IMR-90 (cell line): ENCODE measurements around the gene TPCN1. TPM values are rescaled to one million over a fixed set of nuclear protein-coding genes. Genes with fewer than 3 reads are reported as not detected.

Experiments
- ATAC-seq: fragments of 200-7000 bp; cut with Tn5 transposase; 2 replicates; pipeline ENCODE4 v1.9.1; 2020; ENCODE audit warnings: low read depth, mild to moderate bottlenecking, moderate library complexity
- BruUV-seq: library from RNA; stranded (reverse); fragments of 400-500 nt; replicated peaks from 2 replicates; lab custom pipeline; 2021; lab: Mats Ljungman, UMichigan
- CTCF ChIA-PET: fragments of 300-600 bp; formaldehyde crosslinking; extraction: SDS; loops from one replicate; lab custom pipeline; 2021; ENCODE audit warnings: antibody characterized with exemption; lab: Yijun Ruan, JAX
- POLR2A ChIA-PET: fragments of 300-600 bp; sonication (Branson Sonifier 250); formaldehyde crosslinking; loops from one replicate; lab custom pipeline; 2022; ENCODE audit warnings: antibody characterized with exemption; ENCODE audit not compliant: unreplicated experiment; lab: Charles Lee
- DNase-seq: peaks from one replicate; pipeline ENCODE4 v3.0.0; 2013
- H2AFZ ChIP-seq: replicated peaks from 2 replicates; pipeline ENCODE3; 2013; ENCODE audit warnings: low read length, mild to moderate bottlenecking; ENCODE audit not compliant: poor library complexity
- H2AK5ac ChIP-seq: 2 replicates; pipeline ENCODE4 v1.6.1; 2013; ENCODE audit warnings: low read depth, low read length, inconsistent platforms
- H2AK9ac ChIP-seq: replicated peaks from 2 replicates; pipeline ENCODE3; 2013; ENCODE audit warnings: mild to moderate bottlenecking, low read depth, low read length, moderate library complexity; ENCODE audit not compliant: poor library complexity
- H2BK120ac ChIP-seq: 2 replicates; pipeline ENCODE4 v1.6.1; 2013; ENCODE audit warnings: low read depth, low read length, inconsistent platforms
- H2BK15ac ChIP-seq: 3 replicates; pipeline ENCODE4 v1.6.1; 2013; ENCODE audit warnings: low read depth, low read length, inconsistent platforms
- H2BK20ac ChIP-seq: 2 replicates; pipeline ENCODE4 v1.6.1; 2013; ENCODE audit warnings: low read depth, mild to moderate bottlenecking, inconsistent platforms, low read length, moderate library complexity
- H2BK5ac ChIP-seq: 2 replicates; pipeline ENCODE4 v1.6.1; 2013; ENCODE audit warnings: mild to moderate bottlenecking, low read depth, low read length, inconsistent platforms; ENCODE audit not compliant: poor library complexity, severe bottlenecking
- H3K14ac ChIP-seq: replicated peaks from 2 replicates; pipeline ENCODE4 v1.6.1; 2013; ENCODE audit warnings: low read depth, low read length, inconsistent platforms
- H3K18ac ChIP-seq: 2 replicates; pipeline ENCODE4 v1.6.1; 2013; ENCODE audit warnings: low read depth, low read length, control low read depth
- H3K23ac ChIP-seq: 2 replicates; pipeline ENCODE4 v1.6.1; 2013; ENCODE audit warnings: low read depth, low read length, inconsistent platforms
- H3K27ac ChIP-seq: 2 replicates; pipeline ENCODE4 v1.5.1; 2013; ENCODE audit warnings: mild to moderate bottlenecking, control low read depth, low read length; ENCODE audit not compliant: insufficient read depth
- H3K27me3 ChIP-seq: 2 replicates; pipeline ENCODE4 v1.6.1; 2013; ENCODE audit warnings: low read length; ENCODE audit not compliant: control insufficient read depth, insufficient read depth
- H3K36me3 ChIP-seq: 2 replicates; pipeline ENCODE4 v1.6.1; 2013; ENCODE audit warnings: low read length, mixed read lengths; ENCODE audit not compliant: control insufficient read depth, insufficient read depth
- H3K4ac ChIP-seq: 2 replicates; pipeline ENCODE4 v1.6.1; 2013; ENCODE audit warnings: low read depth, low read length, inconsistent platforms
- H3K4me1 ChIP-seq: 2 replicates; pipeline ENCODE4 v1.6.1; 2013; ENCODE audit warnings: low read length, mixed read lengths; ENCODE audit not compliant: control insufficient read depth, insufficient read depth
- H3K4me2 ChIP-seq: 2 replicates; pipeline ENCODE4 v1.6.1; 2013; ENCODE audit warnings: low read depth, mild to moderate bottlenecking, control low read depth, low read length, moderate library complexity
- H3K4me3 ChIP-seq: 2 replicates; pipeline ENCODE4 v1.5.1; 2013; ENCODE audit warnings: low read depth, mild to moderate bottlenecking, control low read depth, low read length, moderate library complexity; ENCODE audit not compliant: insufficient read depth
- H3K56ac ChIP-seq: 2 replicates; pipeline ENCODE4 v1.6.1; 2013; ENCODE audit warnings: low read length, inconsistent platforms; ENCODE audit not compliant: insufficient read depth; ENCODE audit errors: extremely low read depth
- H3K79me1 ChIP-seq, 2 experiments: 2 replicates each; pipeline ENCODE4 v1.6.1; 2013; ENCODE audit warnings: low read length in 2 of 2, inconsistent platforms in 1 of 2, low read depth in 1 of 2
- H3K9ac ChIP-seq: 2 replicates; pipeline ENCODE4 v1.6.1; 2013; ENCODE audit warnings: low read depth, low read length, control low read depth
- H3K9me1 ChIP-seq: 2 replicates; pipeline ENCODE4 v1.6.1; 2013; ENCODE audit warnings: low read length, inconsistent platforms; ENCODE audit not compliant: insufficient read depth
- H3K9me3 ChIP-seq: 2 replicates; pipeline ENCODE4 v1.6.1; 2013; ENCODE audit warnings: low read length; ENCODE audit not compliant: control insufficient read depth, insufficient read depth
- H4K20me1 ChIP-seq: 2 replicates; pipeline ENCODE4 v1.6.1; 2013; ENCODE audit warnings: low read length, inconsistent platforms; ENCODE audit not compliant: insufficient read depth
- H4K5ac ChIP-seq: 2 replicates; pipeline ENCODE4 v1.6.1; 2013; ENCODE audit warnings: mild to moderate bottlenecking, low read depth, low read length, control low read depth
- H4K8ac ChIP-seq, 2 experiments: 2 replicates each; pipeline ENCODE4 v1.6.1; 2013; ENCODE audit warnings: low read depth in 2 of 2, low read length in 2 of 2, control low read depth in 1 of 2, inconsistent platforms in 1 of 2
- H4K91ac ChIP-seq: 2 replicates; pipeline ENCODE4 v1.6.1; 2013; ENCODE audit warnings: low read depth, low read length, inconsistent platforms; ENCODE audit not compliant: insufficient read depth
- MAFK ChIP-seq: IDR thresholded peaks from 2 replicates; pipeline ENCODE4 v1.6.1; 2012; ENCODE audit warnings: low read depth, low read length, improper control_type of control experiment
- MAZ ChIP-seq: IDR thresholded peaks from 2 replicates; pipeline ENCODE4 v1.6.1; 2012; ENCODE audit warnings: low read depth, mild to moderate bottlenecking, low read length, improper control_type of control experiment, moderate library complexity, borderline replicate concordance
- NFE2L2 ChIP-seq: fragments of 150-350 bp; IDR thresholded peaks from 2 replicates; pipeline ENCODE4 v1.6.1; 2016; ENCODE audit warnings: low read depth, mild to moderate bottlenecking, low read length
- SMC3 ChIP-seq: fragments of 150-350 bp; IDR thresholded peaks from 2 replicates; pipeline ENCODE4 v1.6.1; 2016; ENCODE audit warnings: low read depth, mild to moderate bottlenecking, antibody characterized with exemption, low read length, moderate library complexity
- WGBS, 2 experiments: methylation state at CpG; one replicate each; pipeline versions ENCODE4 v1.1.5 to v1.1.7; 2013; ENCODE audit warnings: missing lambda C conversion rate in 2 of 2; ENCODE audit not compliant: insufficient read length in 1 of 2; ENCODE audit errors: extremely low coverage in 2 of 2; 5-methylcytosine and 5-hydroxymethylcytosine counted together
- dilution Hi-C: fragments of 300-500 bp; cut with HindIII; formaldehyde crosslinking; loops from one replicate; pipeline ENCODE4 v1.14.3; 2018; ENCODE audit warnings: low sequenced_read_pairs; ENCODE audit not compliant: unreplicated experiment
- in situ Hi-C: fragments of 300-500 bp; cut with MboI; formaldehyde crosslinking; loops from 3 replicates; pipeline ENCODE4 v1.14.3; 2019; ENCODE audit warnings: low sequenced_read_pairs, inconsistent platforms, mixed read lengths
- intact Hi-C: fragments of 100-400 bp; cut with micrococcal nuclease; formaldehyde crosslinking; loops from 2 replicates; pipeline ENCODE4 v1.10.0; 2022
- polyA plus RNA-seq, 3 experiments: library from polyadenylated mRNA; depleted of rRNA; stranded (reverse); fragments of >200 nt; gene quantifications; 2 replicates each; pipeline ENCODE4 v1.2.3, GENCODE V29; 2012; ENCODE audit warnings: low replicate concordance in 1 of 3
- total RNA-seq: library from RNA; depleted of rRNA; stranded (reverse); fragments of >200 nt; gene quantifications from 2 replicates; pipeline ENCODE4 v1.2.3, GENCODE V29; 2012

The TPCN1 gene
- total and polyA plus RNA-seq, 2 of the 4 experiments (the other 2 are of a cell fraction), result 2.0 to 13.2 TPM

GRCh38 chr12:113222730-113223531 is 1.7 kb downstream of the TPCN1 start:
- peak overlapping the region in 1 of 2 experiments; percentile 16; a peak in 1 of 4 replicates for H4K8ac ChIP-seq
- H3K9ac ChIP-seq, result no peak overlapping the region
- H3K4ac ChIP-seq, result peak overlapping the region; percentile 42; the same call in 1 of the 2 replicates
- H3K4me3 ChIP-seq, result peak overlapping the region; percentile 53; the same call in 1 of the 2 replicates
- in situ Hi-C loops, result no loop called here
- dilution Hi-C loops, result no loop called here
- H3K9me3 ChIP-seq, result no peaks in the 10 kb centered on the region
- H3K56ac ChIP-seq, result no peak overlapping the region
- peak overlapping the region; percentile 45 for H3K4me2 ChIP-seq
- peaks cover 4% of the 10 kb centered on the region for H3K4me1 ChIP-seq
- 0 out of 2 replicates have a peak overlapping the region, but pooled peaks have one; percentile 5 for H4K91ac ChIP-seq
- peak overlapping the region; percentile 52; the same call in 1 of the 2 replicates for H3K27ac ChIP-seq
- CTCF ChIA-PET, result interaction anchor here (0.6 to 1.3 kb wide), 4 partner anchors 10 to 125 kb away, joined by 3 to 4 read pairs (median 3); no protein-coding TSS in a partner anchor
- peaks cover 9% of the 10 kb centered on the region for H4K20me1 ChIP-seq
- TF ChIP-seq NFE2L2, result no peak
- TF ChIP-seq MAFK, result peak; percentile 18; the same call in 1 of the 2 replicates
- peak; percentile 7; the same call in 1 of the 2 replicates for TF ChIP-seq MAZ
- peak; percentile 9; the same call in 1 of the 2 replicates for TF ChIP-seq SMC3
- peak; percentile 22 for ATAC-seq
- no peak overlapping the region for H3K18ac ChIP-seq
- POLR2A ChIA-PET, result interaction anchor here (0.5 to 0.7 kb wide), 4 partner anchors 8 to 432 kb away, joined by 3 to 7 read pairs (median 4); no protein-coding TSS in a partner anchor
- 0 out of 2 replicates have a peak overlapping the region, but pooled peaks have one; percentile 6 for H2BK20ac ChIP-seq
- H2AFZ ChIP-seq, result peak overlapping the region; percentile 15
- H2AK5ac ChIP-seq, result no peak overlapping the region
- WGBS, 2 experiments, result 0% methylated on average over 4 of the region's 11 CpGs; no CpG with 5 or more reads in 1 of the 2 experiments
- H3K27me3 ChIP-seq, result no peaks in the 10 kb centered on the region
- BruUV-seq, result no TSS peak
- H3K9me1 ChIP-seq, result peaks cover 7% of the 10 kb centered on the region
- no peak overlapping the region; the same call in 1 of the 2 replicates for H2BK120ac ChIP-seq
- no peak overlapping the region for H3K14ac ChIP-seq
- peaks cover 8% of the 10 kb centered on the region for H3K36me3 ChIP-seq
- intact Hi-C loops, result no loop called here
- DNase-seq, result peak; percentile 92
- H3K23ac ChIP-seq, result peak overlapping the region; percentile 31
- H2BK15ac ChIP-seq, result no peak overlapping the region
- H3K79me1 ChIP-seq, result peaks cover 0 to 16% of the 10 kb centered on the region in 2 experiments; a peak in 2 of 4 replicates
- no peak overlapping the region for H2AK9ac ChIP-seq
- H4K5ac ChIP-seq, result no peak overlapping the region
- H2BK5ac ChIP-seq, result peak overlapping the region; percentile 2
